HUDEP-2 (cell line): ENCODE measurements around the gene CLMN.
A peak's percentile ranks its signal among the peaks of the same experiment; 100 is the strongest.

Experiments
- DNase-seq, 76 experiments: peaks; one replicate each; lab custom pipeline; 2025; ENCODE audit not compliant: unreplicated experiment in 76 of 76; lab: John Stamatoyannopoulos, UW

Gene CLMN

DNA sequence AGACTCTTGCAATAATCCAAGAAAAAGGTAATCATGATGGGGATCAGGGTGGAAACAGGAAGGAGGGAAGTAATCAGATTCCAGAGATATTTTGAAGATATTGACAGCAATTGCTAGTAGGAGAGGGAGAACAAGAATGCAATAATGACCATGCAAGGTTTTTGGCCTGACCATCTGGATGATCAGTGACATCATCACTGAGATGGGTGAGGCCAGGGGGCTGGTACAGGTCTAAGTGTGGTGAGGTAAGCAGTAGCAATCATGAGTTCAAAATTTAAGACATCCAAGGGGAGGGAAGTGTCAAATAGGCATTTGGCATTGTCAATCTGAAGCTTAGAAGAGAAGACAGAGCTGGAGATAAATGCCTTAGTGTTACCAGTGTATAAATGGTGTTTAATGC lies 24.8 kb upstream of the CLMN start:
- DNase-seq = no peak

DNA sequence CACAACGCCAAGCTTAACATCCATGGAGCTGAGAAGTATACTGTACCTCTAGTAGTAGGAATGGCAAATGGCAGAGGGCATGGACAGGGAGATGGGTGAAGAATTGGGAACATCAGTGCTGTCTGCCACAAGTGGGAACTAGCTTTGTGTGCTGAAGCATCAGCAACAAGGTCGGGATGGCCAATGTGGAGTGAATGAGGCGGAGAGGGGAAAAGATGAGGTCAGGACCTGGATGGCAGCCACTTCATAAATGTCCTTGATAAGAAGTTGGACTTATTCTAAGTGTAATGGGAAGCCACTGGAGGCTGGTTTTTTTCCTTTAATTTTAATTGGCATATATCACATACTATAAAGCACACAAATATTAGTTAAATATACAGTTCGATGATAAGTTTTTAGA lies 21.9 kb upstream of the CLMN start:
- DNase-seq = no peak

DNA sequence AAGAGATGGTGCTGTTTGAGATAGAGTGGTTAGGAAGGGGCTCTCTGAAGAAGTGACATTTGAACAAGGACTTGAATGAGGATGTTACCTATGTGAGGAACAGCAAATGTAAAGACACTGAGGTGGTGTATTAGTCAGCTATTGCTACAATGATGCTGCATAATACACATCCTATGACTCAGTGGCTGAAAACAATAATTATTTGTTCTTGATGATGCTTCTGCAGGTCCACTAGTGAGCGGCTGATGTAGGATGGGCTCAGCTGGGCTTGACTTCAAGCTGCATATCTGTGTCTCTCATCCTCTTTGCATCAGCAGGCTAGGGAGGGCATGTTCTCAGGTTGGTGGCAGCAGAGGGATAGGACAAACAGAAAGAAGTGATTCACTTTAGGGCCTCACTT lies 21.4 kb upstream of the CLMN start:
- no peak for DNase-seq

DNA sequence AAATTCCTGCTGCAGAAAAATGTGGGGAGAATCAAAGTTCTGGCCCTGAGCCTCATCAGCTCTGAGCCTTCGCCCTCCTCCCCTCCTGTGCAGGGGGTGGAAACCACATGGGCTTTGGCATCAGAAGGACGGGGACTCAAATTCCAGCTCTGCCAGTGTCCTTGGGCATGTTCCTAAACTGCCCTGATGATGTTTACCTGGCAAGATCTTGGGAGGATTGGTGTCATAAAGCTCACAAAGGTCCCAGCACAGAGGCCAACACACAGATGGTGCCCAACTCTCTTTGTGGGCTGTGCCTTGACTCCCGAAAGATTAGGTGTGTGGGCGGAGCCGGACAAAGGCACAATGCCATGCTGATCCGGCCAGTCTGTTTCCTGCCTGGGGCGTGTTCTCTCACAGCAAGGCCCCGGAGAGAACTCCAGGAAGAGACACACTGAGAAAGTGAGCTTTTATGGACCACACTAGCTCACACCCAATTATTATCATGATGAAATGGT lies 20.5 kb upstream of the CLMN start:
- peak in 3 of 76 experiments; percentile 2 to 34 (median 14) for DNase-seq

DNA sequence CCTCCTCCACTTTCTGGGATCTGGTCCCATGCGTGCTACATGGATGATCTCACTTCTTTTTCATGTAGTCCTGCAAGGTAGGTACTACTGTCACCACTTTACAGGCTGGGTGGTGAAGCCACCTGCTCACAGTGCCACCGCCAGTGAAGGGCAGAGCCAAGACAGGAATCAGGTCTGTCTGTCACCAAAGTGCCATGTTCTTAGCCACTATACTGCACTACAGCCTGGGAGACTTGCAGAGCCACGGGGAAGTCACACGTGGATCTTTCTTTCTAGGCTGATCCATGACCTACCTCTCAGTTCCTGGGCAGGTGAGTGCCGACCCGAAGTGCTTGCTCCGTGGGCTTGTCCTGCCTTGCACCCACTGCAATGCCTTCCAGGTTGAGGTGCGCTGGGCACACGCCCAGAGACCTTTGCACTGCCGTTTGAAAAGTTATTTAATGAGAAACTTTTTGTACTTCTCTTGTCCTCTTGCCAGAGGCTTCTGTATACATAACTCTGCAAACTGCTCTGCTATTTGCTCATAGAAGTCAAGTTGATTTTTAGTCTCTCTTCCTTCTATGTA lies 19.7 kb upstream of the CLMN start:
- DNase-seq = no peak

DNA sequence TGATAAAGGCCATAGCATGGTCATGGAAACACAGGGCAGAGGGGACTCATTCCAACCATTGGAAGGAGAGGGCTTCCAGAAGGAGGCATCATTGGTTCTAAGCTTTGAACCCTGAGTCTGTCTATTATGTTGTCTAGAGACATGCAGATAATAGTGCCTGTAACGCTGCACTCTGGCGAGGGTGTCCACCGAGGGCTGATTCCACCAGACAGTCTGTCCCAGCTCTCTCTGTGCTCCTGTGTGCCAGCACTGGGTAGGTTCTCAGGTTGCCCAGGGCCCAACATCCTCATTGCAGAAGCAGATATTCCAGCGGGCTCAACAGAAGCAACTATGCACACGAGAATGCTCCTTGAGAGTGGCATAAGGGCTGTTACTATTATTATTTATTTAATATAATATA lies 18.7 kb upstream of the CLMN start:
- DNase-seq = no peak

DNA sequence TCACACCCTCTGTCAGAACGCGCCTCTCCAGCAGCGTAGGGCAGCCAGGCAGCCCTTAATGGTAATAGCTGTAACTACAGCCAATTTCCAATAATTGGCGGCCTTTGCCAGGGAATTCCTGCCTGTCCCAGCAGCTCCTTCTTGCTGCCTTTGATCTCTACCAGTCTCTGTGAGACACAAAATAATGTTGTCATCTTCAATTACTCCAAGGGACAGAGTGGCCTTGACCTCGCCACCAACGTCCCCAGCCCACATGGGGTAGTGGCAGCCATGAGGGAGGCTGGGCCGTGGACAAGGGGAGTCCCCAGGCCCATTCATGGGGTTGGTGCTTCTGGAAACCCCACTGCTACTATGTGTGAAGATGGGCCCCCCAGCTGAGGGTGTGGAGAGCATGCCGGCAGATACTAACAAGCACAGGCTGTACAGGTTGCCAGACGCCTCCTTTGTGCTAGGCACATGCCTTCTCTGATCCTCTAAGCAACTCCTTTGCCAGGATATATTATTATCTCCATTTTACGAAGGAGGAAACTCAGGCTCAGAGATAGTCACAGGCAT lies 17.4 kb upstream of the CLMN start:
- DNase-seq = no peak

DNA sequence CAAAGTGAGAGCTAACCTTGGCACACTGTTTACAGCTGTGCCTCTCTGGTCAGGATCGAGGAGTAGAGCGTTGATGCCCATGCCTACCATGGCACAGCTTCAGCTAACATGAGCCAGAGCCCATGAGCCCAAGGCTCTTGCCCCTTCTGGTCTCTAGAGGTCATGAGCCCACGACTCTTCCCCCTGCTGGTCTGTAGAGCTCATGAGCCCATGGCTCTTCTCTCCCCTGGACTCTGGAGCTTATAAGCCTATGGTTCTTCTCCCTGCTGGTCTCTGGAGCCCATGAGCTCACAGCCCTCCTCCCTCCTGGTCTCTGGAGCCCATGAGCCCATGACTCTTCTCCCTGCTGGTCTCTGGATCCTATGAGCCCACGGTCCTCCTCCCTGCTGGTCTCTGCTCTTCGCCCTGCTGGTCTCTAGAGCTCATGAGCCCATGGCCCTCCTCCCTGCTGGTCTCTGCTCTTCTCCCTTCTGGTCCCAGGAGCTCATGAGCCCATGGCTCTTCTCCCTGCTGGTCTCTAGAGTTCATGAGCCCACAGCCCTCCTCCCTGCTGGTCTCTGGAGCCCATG lies 16.6 kb upstream of the CLMN start:
- no peak for DNase-seq

DNA sequence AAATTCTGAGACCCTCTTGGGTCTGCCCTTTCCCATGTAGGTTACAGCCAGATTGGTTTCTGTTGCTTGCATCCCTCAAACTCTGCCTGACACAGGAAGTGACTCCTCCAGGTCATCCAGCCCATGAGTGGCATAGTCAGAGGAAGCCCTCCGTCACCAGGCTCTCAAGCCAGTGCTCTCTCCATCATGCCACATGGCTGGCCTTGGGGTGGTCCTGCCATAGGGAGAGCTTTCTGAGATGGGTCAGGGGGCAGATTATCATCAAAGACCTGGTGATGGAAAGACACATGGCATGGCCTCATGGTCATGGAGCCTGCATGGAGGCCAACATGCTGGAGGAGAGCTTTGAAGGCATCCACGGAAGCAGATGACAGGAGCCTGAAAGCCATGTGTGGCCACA lies 15.4 kb upstream of the CLMN start:
- no peak for DNase-seq

DNA sequence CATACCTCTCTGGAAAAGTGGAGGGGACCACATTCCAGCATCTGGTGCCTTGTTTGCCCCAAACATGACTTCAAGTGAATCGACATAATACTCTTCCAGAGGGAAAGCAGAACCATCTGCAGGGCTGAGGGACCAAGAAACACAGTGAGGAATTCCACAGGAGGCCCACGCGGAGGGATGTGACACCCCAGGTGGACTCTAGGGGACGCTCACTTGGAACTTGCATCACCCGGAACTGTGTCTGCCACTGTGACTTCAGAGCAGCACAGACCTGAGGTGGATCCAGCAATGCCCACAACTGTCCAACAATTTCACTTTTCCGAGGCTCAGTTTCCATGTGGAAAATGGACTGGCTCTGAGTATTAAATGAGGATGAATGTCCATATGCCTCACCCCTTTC lies 14.3 kb upstream of the CLMN start:
- no peak for DNase-seq

DNA sequence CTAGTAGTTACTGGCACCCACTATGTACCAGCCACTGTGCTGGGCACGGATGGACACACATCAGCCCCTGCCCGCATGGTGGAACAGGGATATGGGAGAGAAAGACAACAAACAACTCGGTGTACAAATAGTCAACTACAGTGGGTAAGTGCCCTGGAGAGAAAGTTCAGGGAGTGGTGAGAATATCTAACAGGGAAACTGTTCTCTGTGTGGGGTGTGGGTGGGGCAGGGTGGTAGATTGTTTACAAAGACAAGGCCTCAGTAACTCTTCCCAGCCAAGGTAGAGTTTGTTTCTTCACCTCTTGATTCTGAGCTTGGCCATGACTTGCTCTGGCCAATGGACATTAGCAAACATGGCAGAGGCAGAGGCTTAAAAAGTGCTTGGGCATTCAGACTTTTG lies 12.9 kb upstream of the CLMN start:
- DNase-seq = no peak

DNA sequence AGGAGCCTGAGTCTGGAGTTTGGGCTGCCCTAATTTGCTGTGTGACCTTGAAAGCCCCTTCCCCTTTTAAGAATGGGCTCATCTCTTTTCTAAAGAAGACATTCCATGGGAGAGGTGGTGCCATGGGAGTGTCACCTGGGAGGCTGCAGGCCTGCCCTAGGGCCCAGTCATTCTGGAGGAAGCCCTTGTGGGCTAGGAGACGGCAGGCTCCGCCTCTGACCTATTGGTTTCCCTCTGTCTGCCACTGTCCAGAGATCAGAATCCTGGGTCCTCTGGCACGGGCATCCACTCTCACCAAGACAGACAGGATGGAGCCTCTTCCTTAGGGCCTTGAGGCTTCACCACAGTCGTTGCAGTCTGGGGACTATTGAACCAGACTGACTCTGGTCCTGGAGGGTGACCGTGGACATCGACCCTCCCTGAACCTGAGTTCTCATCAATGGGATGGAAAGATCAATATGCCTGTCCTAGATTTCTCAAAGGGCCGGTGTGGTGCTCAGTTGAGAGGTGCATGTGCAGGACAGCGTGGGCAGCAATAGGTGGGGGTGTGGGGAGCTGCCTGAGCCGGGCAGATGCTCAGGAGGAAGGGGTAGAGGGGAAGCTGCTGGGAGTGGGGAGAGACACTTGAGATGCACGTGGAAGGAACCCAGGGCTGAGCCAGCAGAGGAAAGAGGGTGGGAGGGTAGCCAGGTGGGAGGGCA lies 12.2 kb upstream of the CLMN start:
- DNase-seq = no peak

DNA sequence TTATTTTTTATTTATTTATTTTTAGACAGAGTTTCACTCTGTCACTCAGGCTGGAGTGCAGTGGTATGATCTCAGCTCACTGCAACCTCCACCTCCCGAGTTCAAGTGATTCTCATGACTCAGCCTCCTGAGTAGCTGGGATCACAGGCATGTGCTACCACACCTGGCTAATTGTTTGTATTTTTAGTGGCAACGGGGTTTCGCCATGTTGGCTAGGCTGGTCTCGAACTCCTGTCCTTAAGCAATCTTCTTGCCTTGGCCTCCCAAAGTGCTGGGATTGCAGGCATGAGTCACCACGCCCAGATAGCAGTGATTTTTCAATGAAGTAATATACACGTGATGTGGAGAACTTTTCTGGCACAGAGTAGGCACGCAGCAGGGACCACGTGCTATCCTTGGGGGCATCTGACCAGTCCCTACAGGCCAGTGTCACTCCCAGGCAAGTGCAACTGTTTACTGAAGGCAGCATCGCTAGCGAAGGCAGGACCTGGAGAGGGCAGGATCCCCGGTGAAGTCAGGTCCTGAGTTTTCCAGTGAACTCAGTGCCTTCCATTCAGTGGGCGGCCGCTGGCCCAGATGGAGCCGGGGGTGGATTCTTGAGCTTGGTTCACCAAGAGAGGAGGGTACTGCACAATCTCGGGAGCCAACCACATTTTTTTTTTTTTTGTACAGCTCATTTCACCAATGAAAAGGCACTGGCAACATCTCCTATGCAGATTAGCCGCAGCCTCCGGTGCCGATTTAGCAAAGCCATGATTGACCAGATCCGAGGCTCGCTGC lies 11.1 kb upstream of the CLMN start:
- DNase-seq = no peak

DNA sequence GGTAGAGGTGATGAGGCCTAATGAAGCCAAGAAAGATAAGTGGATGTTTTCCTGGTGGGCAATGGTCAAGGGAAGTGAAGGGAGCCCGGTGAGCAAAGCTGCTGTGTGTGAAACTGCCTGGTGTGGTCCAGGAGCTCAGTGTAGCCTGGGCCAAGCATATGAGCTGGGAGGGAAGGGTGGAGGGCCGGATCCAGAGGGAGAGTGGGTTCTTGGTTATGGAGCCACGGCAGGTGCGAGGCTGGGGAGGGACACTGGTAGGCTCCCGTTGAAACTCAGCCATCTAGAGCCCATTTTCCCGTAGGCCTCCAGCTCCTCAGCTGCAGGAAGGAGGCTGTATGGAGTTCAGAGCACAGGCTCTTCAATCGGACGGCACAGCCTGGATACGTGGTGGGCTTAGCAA lies 10.2 kb upstream of the CLMN start:
- DNase-seq = no peak

DNA sequence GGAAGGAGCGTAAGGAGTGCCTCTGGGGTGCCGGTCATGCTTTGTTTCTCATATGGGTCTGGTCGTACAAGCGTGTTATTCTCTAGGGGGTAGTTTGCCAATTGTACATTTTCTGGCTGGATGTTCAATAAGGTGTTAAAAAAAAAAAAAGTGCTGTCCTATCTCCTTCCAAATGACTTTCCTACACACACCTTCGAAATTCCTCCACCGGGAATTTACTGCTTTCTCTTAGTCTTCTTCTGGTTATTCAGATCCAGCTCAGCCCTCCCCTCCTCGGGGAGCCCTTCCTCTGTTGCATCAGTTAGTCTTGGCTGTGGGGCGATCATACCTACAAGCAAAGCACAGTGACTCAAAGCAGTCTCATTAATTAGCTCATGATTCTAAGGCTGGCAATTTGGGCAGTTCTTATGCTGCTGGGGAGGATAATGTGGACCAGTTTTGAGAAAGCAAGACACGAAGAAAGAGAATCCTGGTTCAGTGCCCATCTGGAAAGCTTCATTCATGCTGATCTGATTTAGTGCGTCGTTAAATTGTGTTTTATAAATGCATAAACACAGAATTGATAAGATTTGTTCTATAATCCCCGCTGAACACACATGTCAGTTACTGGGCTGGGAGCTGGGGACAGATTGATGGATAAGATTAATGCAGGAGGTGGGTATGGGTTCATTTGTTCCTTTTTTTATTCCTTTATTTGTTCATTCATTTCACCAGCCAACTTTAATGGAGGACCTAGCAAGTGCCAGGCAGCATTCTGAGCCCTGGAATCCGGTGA lies 9.2 kb upstream of the CLMN start:
- DNase-seq = no peak

DNA sequence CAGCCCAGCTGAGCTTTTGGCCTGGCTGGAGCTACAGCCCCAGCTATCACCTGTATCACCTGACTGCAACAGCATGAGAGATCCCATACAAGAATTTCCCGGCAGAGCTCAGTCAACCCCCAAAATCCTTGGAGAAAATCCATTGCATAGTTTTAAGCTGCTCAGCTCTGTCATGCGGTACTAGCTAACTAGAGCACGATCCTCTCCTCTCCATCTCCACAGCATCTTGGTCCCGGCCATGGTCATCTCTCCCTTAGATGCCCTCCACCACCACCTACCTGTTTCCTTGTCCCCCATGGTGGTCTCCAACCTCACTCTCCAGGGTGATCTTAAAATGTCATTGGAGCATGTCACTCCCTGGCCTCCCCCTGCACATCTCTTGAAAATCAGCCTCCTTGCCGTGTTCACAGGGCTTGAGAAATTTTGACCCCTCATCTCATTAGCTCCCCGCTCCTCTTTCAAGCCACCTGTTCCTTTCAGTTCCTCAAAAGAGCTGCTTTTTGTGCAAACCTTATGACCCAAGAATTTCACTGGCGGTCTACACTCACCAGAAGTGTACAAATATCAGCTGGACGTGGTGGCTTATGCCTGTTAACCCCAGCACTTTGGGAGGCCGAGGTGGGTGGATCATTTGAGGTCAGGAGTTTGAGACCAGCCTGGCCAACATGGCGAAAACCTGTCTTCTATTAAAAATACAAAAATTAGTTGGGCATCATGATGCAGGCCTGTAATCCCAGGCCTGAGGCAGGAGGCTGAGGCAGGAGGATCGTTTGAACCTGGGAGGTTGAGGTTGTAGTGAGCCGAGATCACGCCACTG lies 8.1 kb upstream of the CLMN start:
- DNase-seq = no peak

DNA sequence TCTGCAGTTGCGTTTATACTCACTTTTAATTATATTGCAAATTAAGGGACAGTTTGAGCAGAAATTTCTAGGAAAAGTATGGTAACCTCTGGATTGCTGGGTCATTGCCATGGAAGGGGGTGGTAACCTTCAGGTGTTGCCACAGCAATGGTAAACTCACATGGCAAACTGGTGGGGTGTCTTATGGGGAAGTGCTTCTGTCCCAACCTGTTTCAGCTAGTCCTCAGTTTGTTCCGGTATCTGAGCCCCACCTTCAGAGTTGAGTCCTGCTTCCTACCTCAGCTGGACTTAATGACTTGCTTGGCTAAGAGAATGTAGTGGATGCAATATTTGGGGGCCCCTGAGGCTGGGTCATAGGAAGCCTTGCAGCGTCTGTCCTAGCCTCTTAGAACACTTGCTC lies 7.3 kb upstream of the CLMN start:
- DNase-seq = no peak

DNA sequence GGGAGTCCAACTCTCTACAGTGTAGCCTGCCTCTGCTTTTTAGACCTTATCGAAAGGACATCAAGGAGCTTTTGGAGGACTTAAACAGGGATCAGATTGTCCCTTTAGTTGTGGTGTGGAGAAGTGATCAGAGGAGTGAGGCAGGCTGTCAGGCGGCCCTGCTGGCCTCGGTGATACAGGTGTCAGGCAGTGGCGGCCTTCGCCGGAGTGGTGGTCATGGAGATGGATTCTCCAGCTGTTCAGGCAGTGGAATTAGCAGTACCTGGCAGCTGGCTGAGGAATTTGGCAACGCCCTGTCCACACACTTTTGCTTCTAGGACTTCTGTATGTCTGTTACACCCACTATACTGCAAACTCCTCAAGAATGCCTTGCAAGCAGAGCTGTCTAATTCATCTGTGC lies 4.2 kb upstream of the CLMN start:
- no peak for DNase-seq

DNA sequence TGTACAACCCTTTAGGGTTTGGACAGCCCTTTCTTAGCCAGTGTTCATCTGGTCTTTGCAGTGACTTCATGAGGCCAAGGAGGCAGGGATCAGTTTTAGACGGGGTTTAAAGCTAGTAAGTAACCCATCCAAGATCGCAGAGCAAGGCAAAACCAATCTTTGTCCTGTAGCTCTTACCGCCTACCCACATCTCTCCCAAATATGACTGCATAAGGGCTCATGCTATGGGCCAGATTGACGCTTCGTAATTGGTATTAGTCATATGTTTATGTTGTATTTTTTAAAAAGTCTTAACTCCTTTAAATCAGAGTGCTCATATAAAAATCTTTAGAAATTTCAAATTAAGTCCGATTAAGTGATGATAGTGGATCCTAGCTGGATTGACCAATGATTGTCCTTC lies 3.7 kb upstream of the CLMN start:
- DNase-seq = no peak

DNA sequence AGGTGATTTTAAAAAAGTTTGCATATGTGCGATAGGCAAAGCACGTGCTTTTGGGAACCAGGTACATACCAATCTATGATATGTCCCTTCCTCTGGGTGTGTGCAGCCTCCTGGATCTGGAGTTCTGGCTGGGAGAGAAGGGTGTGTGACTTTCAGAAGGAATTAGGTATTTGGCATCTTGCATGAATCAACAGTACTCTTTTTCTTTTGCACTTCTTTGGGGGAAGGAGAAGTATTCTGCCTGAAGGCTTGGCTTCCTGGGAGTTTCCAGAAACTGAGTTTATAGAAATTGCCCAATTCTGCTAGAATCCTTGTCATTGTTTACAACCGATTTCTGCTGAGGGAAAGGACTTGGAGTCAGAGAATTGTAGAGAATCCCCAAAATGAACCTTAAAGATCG lies 2.9 kb upstream of the CLMN start:
- DNase-seq = no peak
